ENCODE measurements around the gene MBD2. TPM values are rescaled to one million over a fixed set of nuclear protein-coding genes. Genes with fewer than 3 reads are reported as not detected.
"Not testable (repeated sequence)": the region's sequence is repeated elsewhere in the genome, so short reads cannot be mapped to it uniquely, and the experiment has no call there.

MBD2 gene
- total RNA-seq, 6 experiments from 2014 or later: 13.7 to 47.7 (median 29.4) TPM

GRCh38 chr18:54220406-54220805 lies 4.1 kb downstream of the MBD2 start:
- no peaks in the 10 kb centered on the region for H3K9me3 ChIP-seq
- H3K27me3 ChIP-seq: no peaks in the 10 kb centered on the region
- no peak overlapping the region for H3K27ac ChIP-seq
- no peak for TF ChIP-seq CTCF (IDR thresholded peaks at IDR 0.05)
- TF ChIP-seq POLR2A (IDR thresholded peaks at IDR 0.05): no peak
- WGBS (ENCODE audit: insufficient coverage, low coverage, low lambda C conversion rate, missing lambda C conversion rate): 87% methylated on average over 2 of the region's 2 CpGs
- no peak for DNase-seq
- H3K36me3 ChIP-seq: no peaks in the 10 kb centered on the region
- no peak overlapping the region for H3K4me3 ChIP-seq
- no peak for ATAC-seq
- intact Hi-C loops (cut with DNase I): no loop called here
- peaks cover 0 to 33% (median 8%) of the 10 kb centered on the region in 4 donors for H3K4me1 ChIP-seq

GRCh38 chr18:54218803-54219202 lies 5.7 kb downstream of the MBD2 start:
- ATAC-seq; intact Hi-C loops (cut with DNase I); H3K9me3 ChIP-seq; H3K36me3 ChIP-seq; H3K27me3 ChIP-seq; DNase-seq; H3K27ac ChIP-seq; H3K4me3 ChIP-seq: not testable (repeated sequence)
- peaks cover 0 to 33% (median 8%) of the 10 kb centered on the region in 4 donors for H3K4me1 ChIP-seq
- WGBS (ENCODE audit: insufficient coverage, low coverage, low lambda C conversion rate, missing lambda C conversion rate): 87% methylated on average over 5 of the region's 6 CpGs

GRCh38 chr18:54218299-54218698 lies 6.2 kb downstream of the MBD2 start:
- Histone ChIP-seq H3K9me3 (no peaks in the 10 kb centered on the region), H3K27ac (no peak overlapping the region), H3K4me1 (peaks cover 0 to 30% (median 8%) of the 10 kb centered on the region in 4 donors), H3K27me3 (no peaks in the 10 kb centered on the region), H3K36me3 (no peaks in the 10 kb centered on the region), H3K4me3 (no peak overlapping the region)
- ATAC-seq (peak; percentile 53 to 87 (median 74)), DNase-seq (no peak)
- intact Hi-C loops (cut with DNase I): no loop called here
- TF ChIP-seq CTCF (IDR thresholded peaks at IDR 0.05) (no peak), POLR2A (IDR thresholded peaks at IDR 0.05) (no peak)
- 100% methylated on average over 2 of the region's 2 CpGs for WGBS (ENCODE audit: insufficient coverage, low coverage, low lambda C conversion rate, missing lambda C conversion rate)

- no peak for DNase-seq
- no peak overlapping the region for H3K27ac ChIP-seq
- no peaks in the 10 kb centered on the region for H3K27me3 ChIP-seq
- H3K4me1 ChIP-seq: peaks cover 0 to 23% (median 5%) of the 10 kb centered on the region in 4 donors
- TF ChIP-seq POLR2A (IDR thresholded peaks at IDR 0.05) (no peak), CTCF (IDR thresholded peaks at IDR 0.05) (no peak)
- WGBS (ENCODE audit: insufficient coverage, low coverage, low lambda C conversion rate, missing lambda C conversion rate): 83% methylated on average over 1 of the region's 1 CpG
- no peak for ATAC-seq
- intact Hi-C loops (cut with DNase I): no loop called here
- no peaks in the 10 kb centered on the region for H3K36me3 ChIP-seq
- H3K9me3 ChIP-seq: no peaks in the 10 kb centered on the region
- no peak overlapping the region for H3K4me3 ChIP-seq
Observed at GRCh38 chr18:54217624-54218023, 6.8 kb downstream of the MBD2 start.

- Histone ChIP-seq H3K27me3 (no peaks in the 10 kb centered on the region), H3K4me1 (peaks cover 0 to 13% (median 5%) of the 10 kb centered on the region in 4 donors), H3K27ac (no peak overlapping the region), H3K4me3 (no peak overlapping the region), H3K36me3 (no peaks in the 10 kb centered on the region), H3K9me3 (no peaks in the 10 kb centered on the region)
- WGBS (ENCODE audit: insufficient coverage, low coverage, low lambda C conversion rate, missing lambda C conversion rate): 84% methylated on average over 3 of the region's 3 CpGs
- intact Hi-C loops (cut with DNase I): no loop called here
- ATAC-seq (no peak), DNase-seq (no peak)
- no peak for TF ChIP-seq CTCF (IDR thresholded peaks at IDR 0.05)
- TF ChIP-seq POLR2A (IDR thresholded peaks at IDR 0.05): no peak
Observed at GRCh38 chr18:54215069-54215468, 9.4 kb downstream of the MBD2 start.

Measured in right lobe of liver (tissue), 6 donors.